Gastrocnemius medialis (tissue), 4 donors: ENCODE measurements around the gene NKD2. TPM values are rescaled to one million over a fixed set of nuclear protein-coding genes. Genes with fewer than 3 reads are reported as not detected.
"Not testable (repeated sequence)": the region's sequence is repeated elsewhere in the genome, so short reads cannot be mapped to it uniquely, and the experiment has no call there.

ENCODE experiments used
- ATAC-seq, 2 donors: fragments of 150-250 bp; one replicate each; pipeline ENCODE4 v1.9.1; 2016
- DNase-seq, 2 donors: peaks; one replicate each; pipeline ENCODE4 v3.0.0-alpha.2; 2019
- H3K27ac ChIP-seq, 4 donors: fragments of 200-600 bp; sonication (generic); 1 replicate in 1 of 4; 2 replicates in 3 of 4; pipeline ENCODE4 v1.5.1; 2016 to 2018; ENCODE audit warnings: mild to moderate bottlenecking in 2 of 4, moderate library complexity in 1 of 4
- H3K27me3 ChIP-seq, 3 donors: fragments of 200-600 bp; sonication (generic) in 2 of 3; 1 replicate in 1 of 3; 2 replicates in 2 of 3; pipeline versions ENCODE4 v1.5.1 to v1.6.0; 2016 to 2019; ENCODE audit warnings: mild to moderate bottlenecking in 1 of 3, moderate library complexity in 1 of 3
- H3K36me3 ChIP-seq, 2 donors: fragments of 200-600 bp; sonication (generic) in 1 of 2; one replicate each; pipeline ENCODE4 v1.5.1; 2017 to 2018
- H3K4me1 ChIP-seq, 2 donors: fragments of 200-600 bp; sonication (generic) in 1 of 2; one replicate each; pipeline ENCODE4 v1.5.1; 2016 to 2017; ENCODE audit warnings: mild to moderate bottlenecking in 2 of 2
- H3K4me3 ChIP-seq, 4 donors: fragments of 200-600 bp; sonication (generic) in 3 of 4; 1 replicate in 1 of 4; 2 replicates in 3 of 4; pipeline ENCODE4 v1.5.1; 2016 to 2019; ENCODE audit warnings: mild to moderate bottlenecking in 2 of 4
- H3K9me3 ChIP-seq, 3 donors: fragments of 200-600 bp; sonication (generic) in 2 of 3; 1 replicate in 1 of 3; 2 replicates in 2 of 3; pipeline ENCODE4 v1.5.1; 2016 to 2019
- POLR2A ChIP-seq, 2 donors: fragments of 450-650 bp; IDR thresholded peaks; one replicate each; pipeline ENCODE4 v1.6.1; 2017; ENCODE audit warnings: antibody characterized with exemption in 2 of 2, mild to moderate bottlenecking in 2 of 2, moderate library complexity in 2 of 2
- in situ Hi-C, 4 donors: fragments of 200-750 bp; cut with MboI; loops; one replicate each; pipeline versions ENCODE4 v1.15.0 to v1.8.0; 2017; ENCODE audit warnings: low sequenced_read_pairs in 4 of 4
- intact Hi-C: fragments of 100-400 bp; cut with DNase I; formaldehyde crosslinking; loops from one replicate; pipeline ENCODE4 v1.15.1; 2023; ENCODE audit warnings: low total_unique reads
- total RNA-seq, 4 donors: library from RNA; depleted of rRNA; stranded (reverse); fragments of >200 nt; gene quantifications; one replicate each; pipeline versions ENCODE4 v1.1.0 to v1.2.3, GENCODE V29; 2016
- TF ChIP-seq, protein P1 (sequence below), 5 experiments: fragments of 450-650 bp in 3 of 5; fragments of 200-600 bp in 2 of 5; sonication (generic) in 2 of 5; IDR thresholded peaks in 4 of 5; conservative IDR thresholded peaks in 1 of 5; 1 replicate in 4 of 5; 2 replicates in 1 of 5; pipeline ENCODE4 v1.5.1; 2016 to 2019; ENCODE audit warnings: antibody characterized with exemption in 5 of 5, mild to moderate bottlenecking in 3 of 5, moderate library complexity in 3 of 5

Gene NKD2
- total RNA-seq, 4 donors from 2014 or later, result not detected

DNA sequence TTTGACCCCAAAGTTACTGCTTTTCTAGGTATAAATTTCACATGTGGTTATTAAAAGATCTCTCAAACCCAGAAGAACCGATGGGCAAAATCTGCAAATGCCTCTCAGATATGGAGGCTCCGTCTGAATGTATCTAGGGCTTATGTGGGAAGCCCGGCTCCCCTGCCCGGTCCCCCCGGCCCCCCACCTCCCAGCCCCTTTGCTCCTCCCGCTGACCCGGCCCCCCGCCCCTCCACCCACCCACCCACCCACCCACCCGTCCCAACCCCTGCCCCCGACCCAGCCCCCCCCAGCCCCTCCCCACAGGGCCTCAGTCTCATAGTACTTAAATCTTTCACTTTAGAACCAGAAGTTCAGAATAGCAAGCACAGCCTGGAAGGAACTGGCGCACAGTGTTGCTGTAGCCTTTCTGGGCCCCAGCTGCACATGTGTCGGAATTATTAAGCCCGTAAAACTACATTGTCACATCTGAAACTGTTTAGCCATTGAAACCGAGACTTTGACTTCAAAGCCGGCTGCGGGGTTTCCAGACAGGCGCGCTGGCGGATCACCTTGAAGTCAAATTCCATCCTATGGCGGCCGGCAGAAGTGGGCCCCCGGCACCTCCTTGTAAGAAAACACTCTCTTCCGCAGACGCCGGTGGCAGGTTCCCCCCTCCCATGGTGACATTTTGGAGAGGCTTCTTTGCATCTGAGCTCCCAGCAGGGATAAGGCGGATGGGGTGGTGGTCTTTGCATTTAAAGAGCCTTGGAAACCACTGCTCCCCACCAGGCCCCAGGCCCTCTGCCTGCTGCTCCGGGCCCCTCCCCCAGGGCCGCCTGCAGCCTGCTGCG lies 12.8 kb downstream of the NKD2 start:
- TF ChIP-seq, protein P1, sequence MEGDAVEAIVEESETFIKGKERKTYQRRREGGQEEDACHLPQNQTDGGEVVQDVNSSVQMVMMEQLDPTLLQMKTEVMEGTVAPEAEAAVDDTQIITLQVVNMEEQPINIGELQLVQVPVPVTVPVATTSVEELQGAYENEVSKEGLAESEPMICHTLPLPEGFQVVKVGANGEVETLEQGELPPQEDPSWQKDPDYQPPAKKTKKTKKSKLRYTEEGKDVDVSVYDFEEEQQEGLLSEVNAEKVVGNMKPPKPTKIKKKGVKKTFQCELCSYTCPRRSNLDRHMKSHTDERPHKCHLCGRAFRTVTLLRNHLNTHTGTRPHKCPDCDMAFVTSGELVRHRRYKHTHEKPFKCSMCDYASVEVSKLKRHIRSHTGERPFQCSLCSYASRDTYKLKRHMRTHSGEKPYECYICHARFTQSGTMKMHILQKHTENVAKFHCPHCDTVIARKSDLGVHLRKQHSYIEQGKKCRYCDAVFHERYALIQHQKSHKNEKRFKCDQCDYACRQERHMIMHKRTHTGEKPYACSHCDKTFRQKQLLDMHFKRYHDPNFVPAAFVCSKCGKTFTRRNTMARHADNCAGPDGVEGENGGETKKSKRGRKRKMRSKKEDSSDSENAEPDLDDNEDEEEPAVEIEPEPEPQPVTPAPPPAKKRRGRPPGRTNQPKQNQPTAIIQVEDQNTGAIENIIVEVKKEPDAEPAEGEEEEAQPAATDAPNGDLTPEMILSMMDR (IDR thresholded peaks at IDR 0.05 in 4 of 5, conservative IDR thresholded peaks at IDR 0.05 in 1 of 5), result no peak
- TF ChIP-seq POLR2A (IDR thresholded peaks at IDR 0.05), result no peak
- intact Hi-C loops (no loop called here), in situ Hi-C loops (loop anchor here in 1 of 4 donors (25.0 kb wide), 1 partner anchor 116 kb away; no protein-coding TSS in a partner anchor)
- Histone ChIP-seq H3K27me3 (no peaks in the 10 kb centered on the region), H3K4me3 (no peak overlapping the region), H3K27ac (no peak overlapping the region), H3K36me3 (no peaks in the 10 kb centered on the region), H3K9me3 (no peaks in the 10 kb centered on the region), H3K4me1 (no peaks in the 10 kb centered on the region)
- DNase-seq (no peak), ATAC-seq (no peak)

DNA sequence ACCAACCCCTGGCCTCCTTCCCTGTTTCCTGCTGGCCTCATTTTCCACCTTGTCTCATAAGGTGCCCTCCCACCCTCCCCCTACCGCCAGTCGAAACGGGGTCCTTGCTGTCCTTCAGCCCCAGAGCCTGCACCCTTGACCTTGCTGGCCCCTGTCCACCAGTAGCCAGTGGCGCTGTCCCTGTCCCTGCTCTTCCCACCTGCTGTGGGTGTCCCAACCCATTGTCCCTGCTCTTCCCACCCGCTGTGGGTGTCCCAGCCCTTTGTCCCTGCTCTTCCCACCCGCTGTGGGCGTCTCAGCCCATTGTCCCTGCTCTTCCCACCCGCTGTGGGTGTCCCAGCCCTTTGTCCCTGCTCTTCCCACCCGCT lies 13.4 kb downstream of the NKD2 start:
- H3K4me1 ChIP-seq, H3K4me3 ChIP-seq, H3K27ac ChIP-seq, ATAC-seq, H3K36me3 ChIP-seq, H3K27me3 ChIP-seq, intact Hi-C loops, H3K9me3 ChIP-seq, DNase-seq: not testable (repeated sequence)
- in situ Hi-C loops, result loop anchor here in 1 of 4 donors (25.0 kb wide), 1 partner anchor 115 kb away; no protein-coding TSS in a partner anchor

DNA sequence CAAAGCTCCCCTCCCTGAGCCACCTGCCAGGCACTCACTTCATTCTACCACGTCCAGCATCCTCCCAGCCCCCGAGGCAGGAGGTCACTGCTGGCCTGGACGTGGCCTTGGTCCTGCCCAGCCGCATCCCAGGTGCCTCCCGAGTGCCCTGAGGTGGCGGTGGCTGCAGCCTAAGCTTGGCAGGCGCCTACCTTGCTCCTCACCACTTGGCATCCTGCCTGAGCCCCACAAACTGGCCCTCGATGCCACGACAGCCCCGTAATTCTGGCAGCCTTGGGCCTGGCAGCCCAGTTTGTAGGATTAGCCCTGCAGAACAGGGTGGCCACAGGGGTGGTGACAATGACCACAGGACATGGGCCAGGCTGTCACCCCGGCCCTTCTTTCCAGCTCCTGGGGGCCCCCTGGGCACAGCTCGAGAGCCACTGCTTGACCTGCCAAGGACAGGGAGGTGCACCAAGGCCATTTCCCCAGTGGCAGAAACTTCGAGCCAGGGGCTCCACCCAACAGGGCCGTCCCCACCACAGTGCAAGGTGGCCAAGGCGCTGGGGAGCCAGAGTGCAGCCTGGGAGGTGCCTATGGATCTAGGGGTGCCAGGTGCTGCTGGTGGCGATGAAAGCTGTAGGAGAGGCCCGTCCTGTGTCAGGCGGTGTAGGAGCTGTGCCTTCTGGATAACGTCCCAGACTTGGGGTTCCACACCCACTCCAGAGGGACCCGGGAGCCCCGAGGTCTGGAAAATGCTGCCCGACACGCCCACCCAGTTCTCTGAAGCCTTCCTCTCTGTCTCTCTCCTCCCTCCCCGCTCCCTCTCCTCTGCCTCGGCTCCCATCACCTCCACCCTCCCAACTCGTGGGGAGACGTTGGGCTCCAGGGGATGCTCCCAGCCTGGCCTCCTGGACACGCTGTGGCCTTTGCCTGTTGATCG lies 18.4 kb downstream of the NKD2 start:
- H3K36me3 ChIP-seq, result no peaks in the 10 kb centered on the region
- in situ Hi-C loops (no loop called here), intact Hi-C loops (no loop called here)
- no peak overlapping the region for H3K4me3 ChIP-seq
- H3K4me1 ChIP-seq, result no peaks in the 10 kb centered on the region
- H3K9me3 ChIP-seq, result no peaks in the 10 kb centered on the region
- no peak overlapping the region for H3K27ac ChIP-seq
- TF ChIP-seq, protein P1 (IDR thresholded peaks at IDR 0.05 in 4 of 5, conservative IDR thresholded peaks at IDR 0.05 in 1 of 5), result no peak
- no peak for TF ChIP-seq POLR2A (IDR thresholded peaks at IDR 0.05)
- no peak for DNase-seq
- peaks cover 0 to 22% (median 6%) of the 10 kb centered on the region in 3 donors for H3K27me3 ChIP-seq
- ATAC-seq, result no peak

DNA sequence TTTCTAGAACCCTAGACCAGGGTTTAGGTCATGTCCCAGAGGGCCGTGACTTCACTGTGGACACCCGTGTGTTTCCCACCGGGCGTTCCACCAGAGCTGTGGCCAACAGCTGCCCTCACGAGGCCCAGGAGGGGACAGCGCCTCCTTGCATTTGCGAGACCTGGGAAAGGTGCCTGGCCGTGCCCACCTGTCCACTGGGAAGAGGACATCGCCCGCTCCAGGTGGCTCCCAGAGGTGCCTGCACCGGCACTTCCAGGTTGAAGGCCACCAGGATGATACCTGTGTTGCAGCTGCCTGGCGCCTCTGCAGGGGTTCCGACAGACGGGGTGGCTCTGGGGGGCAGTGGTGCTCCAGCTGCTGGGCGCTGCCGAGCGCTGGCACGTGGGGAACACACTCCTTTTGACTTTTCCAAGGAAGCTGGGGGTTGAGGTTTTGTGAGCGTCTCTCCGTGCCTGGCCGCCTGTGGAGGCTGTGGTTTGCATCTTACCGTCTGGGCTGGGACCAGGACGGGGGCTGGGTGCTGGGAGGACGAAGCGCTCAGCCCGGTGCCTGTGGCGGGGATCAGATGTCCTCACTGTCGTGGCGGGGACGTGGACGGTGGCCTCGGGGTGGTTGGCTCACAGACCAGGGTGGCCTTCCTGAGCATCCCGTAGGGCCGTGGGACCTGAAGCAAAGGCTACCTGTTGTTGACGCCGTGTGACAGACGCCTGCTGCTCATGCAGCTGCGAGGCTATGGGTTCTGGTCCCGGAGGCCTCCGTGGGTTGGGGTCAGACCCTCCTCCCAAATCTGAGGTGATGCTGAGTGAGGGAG lies 19.2 kb downstream of the NKD2 start:
- no peaks in the 10 kb centered on the region for H3K36me3 ChIP-seq
- in situ Hi-C loops, result no loop called here
- no peak for DNase-seq
- no peaks in the 10 kb centered on the region for H3K9me3 ChIP-seq
- ATAC-seq, result no peak
- H3K27ac ChIP-seq, result no peak overlapping the region
- intact Hi-C loops, result no loop called here
- H3K4me1 ChIP-seq, result no peaks in the 10 kb centered on the region
- H3K27me3 ChIP-seq, result peaks cover 0 to 29% (median 15%) of the 10 kb centered on the region in 3 donors
- H3K4me3 ChIP-seq, result no peak overlapping the region
- TF ChIP-seq, protein P1 (IDR thresholded peaks at IDR 0.05 in 4 of 5, conservative IDR thresholded peaks at IDR 0.05 in 1 of 5), result no peak
- no peak for TF ChIP-seq POLR2A (IDR thresholded peaks at IDR 0.05)
